Panc1 (cell line): ENCODE data around the gene ALS2CL. TPM values are rescaled to one million over a fixed set of nuclear protein-coding genes. Genes with fewer than 3 reads are reported as not detected.

Experiments used
- ATAC-seq: fragments of 200-7000 bp; cut with Tn5 transposase; 2 replicates; pipeline ENCODE4 v1.9.1; 2020; ENCODE audit warnings: mild to moderate bottlenecking, moderate library complexity
- BruUV-seq: library from RNA; stranded (reverse); fragments of 400-500 nt; replicated peaks from 2 replicates; lab custom pipeline; 2021; lab: Mats Ljungman, UMichigan
- CTCF ChIA-PET: fragments of 300-600 bp; sonication (Branson Sonifier 250); formaldehyde crosslinking; loops from one replicate; lab custom pipeline; 2022; ENCODE audit warnings: antibody characterized with exemption; lab: Charles Lee
- POLR2A ChIA-PET: fragments of 300-600 bp; sonication (Branson Sonifier 250); formaldehyde crosslinking; loops from one replicate; lab custom pipeline; 2022; ENCODE audit warnings: antibody characterized with exemption; lab: Charles Lee
- DNase-seq: peaks from one replicate; pipeline ENCODE4 v3.0.0-alpha.2; 2010; ENCODE audit warnings: low read depth, low spot score
- H3K27ac ChIP-seq: 2 replicates; pipeline ENCODE4 v1.5.1; 2011; ENCODE audit warnings: mild to moderate bottlenecking, low read length, inconsistent platforms
- H3K27me3 ChIP-seq: fragments of 200-500 bp; sonication (Bioruptor generic); 2 replicates; pipeline ENCODE4 v1.6.0; 2014; ENCODE audit warnings: low read length, inconsistent platforms; ENCODE audit not compliant: control insufficient read depth, insufficient read depth
- H3K36me3 ChIP-seq: fragments of 200-500 bp; sonication (Bioruptor generic); 2 replicates; pipeline ENCODE4 v1.5.1; 2014; ENCODE audit warnings: inconsistent platforms, mild to moderate bottlenecking, low read length, moderate library complexity; ENCODE audit not compliant: control insufficient read depth, insufficient read depth
- H3K4me1 ChIP-seq: 2 replicates; pipeline ENCODE4 v1.5.1; 2011; ENCODE audit warnings: inconsistent platforms, mild to moderate bottlenecking, low read length, moderate library complexity; ENCODE audit not compliant: control insufficient read depth, insufficient read depth
- H3K4me3 ChIP-seq, 2 experiments: 2 replicates each; pipeline ENCODE4 v1.5.1; 2011 to 2012; ENCODE audit warnings: low read depth in 2 of 2, low read length in 2 of 2, mild to moderate bottlenecking in 2 of 2, inconsistent platforms in 1 of 2, moderate library complexity in 1 of 2
- H3K9me3 ChIP-seq: fragments of 200-500 bp; sonication (Bioruptor generic); 2 replicates; pipeline ENCODE4 v1.5.1; 2014; ENCODE audit warnings: low read depth, mild to moderate bottlenecking, inconsistent platforms, low read length, moderate library complexity; ENCODE audit not compliant: control insufficient read depth, insufficient read depth
- CTCF ChIP-seq: fragments of 450-650 bp; IDR thresholded peaks from 2 replicates; pipeline ENCODE4 v1.5.1; 2017; ENCODE audit warnings: mild to moderate bottlenecking
- POLR2AphosphoS5 ChIP-seq: IDR thresholded peaks from 2 replicates; pipeline ENCODE4 v1.6.1; 2012; ENCODE audit warnings: mild to moderate bottlenecking, low read depth, low read length, moderate library complexity
- REST ChIP-seq, 2 experiments: IDR thresholded peaks; 2 replicates each; pipeline ENCODE4 v1.6.1; 2011 to 2012; ENCODE audit warnings: low read depth in 2 of 2, control low read depth in 1 of 2, low read length in 1 of 2, mild to moderate bottlenecking in 1 of 2, moderate library complexity in 1 of 2; ENCODE audit not compliant: insufficient read depth in 1 of 2
- SIN3A ChIP-seq: IDR thresholded peaks from 2 replicates; pipeline ENCODE4 v1.6.1; 2012; ENCODE audit warnings: low read depth, mild to moderate bottlenecking, low read length, moderate library complexity, borderline replicate concordance; ENCODE audit not compliant: insufficient read depth
- TCF7L2 ChIP-seq: IDR thresholded peaks from 2 replicates; pipeline ENCODE4 v1.6.1; 2011; ENCODE audit warnings: mild to moderate bottlenecking, low read depth, low read length, inconsistent platforms
- in situ Hi-C: cut with HindIII; loops from 2 replicates; pipeline ENCODE4 v1.10.0; 2016; ENCODE audit warnings: low sequenced_read_pairs, low pct_unique_long_range_greater_than_20kb
- intact Hi-C: fragments of 100-400 bp; cut with micrococcal nuclease; formaldehyde crosslinking; loops from one replicate; pipeline ENCODE4 v1.10.0; 2022; ENCODE audit not compliant: unreplicated experiment
- total RNA-seq: library from RNA; stranded (reverse); gene quantifications from one replicate; pipeline ENCODE4 v1.2.1, GENCODE V29; 2021; ENCODE audit not compliant: unreplicated experiment

Gene ALS2CL
- total RNA-seq, 1 experiment from 2014 or later, result 2.7 TPM

GRCh38 chr3:46663591-46664135 lies 29.8 kb downstream of the ALS2CL start:
- peak; percentile 54; the same call in 1 of the 2 replicates for ATAC-seq
- ChIA-PET CTCF (interaction anchor here (0.5 to 0.6 kb wide), 2 partner anchors 34 to 313 kb away, joined by 5 to 9 read pairs; no protein-coding TSS in a partner anchor), POLR2A (no interaction called here)
- no peaks in the 10 kb centered on the region for H3K4me1 ChIP-seq
- TF ChIP-seq TCF7L2 (no peak), REST (IDR thresholded peaks at IDR 0.05; ENCODE audit: insufficient read depth in 1 of 2, low read depth in 2 of 2, low read length in 1 of 2) (no peak), POLR2AphosphoS5 (no peak), SIN3A (no peak), CTCF (no peak; the same call in 1 of the 2 replicates)
- in situ Hi-C loops, result no loop called here
- DNase-seq, result no peak
- intact Hi-C loops, result no loop called here
- H3K36me3 ChIP-seq, result no peaks in the 10 kb centered on the region
- H3K9me3 ChIP-seq, result no peaks in the 10 kb centered on the region
- H3K27me3 ChIP-seq, result no peaks in the 10 kb centered on the region
- no peak overlapping the region for H3K27ac ChIP-seq
- no TSS peak for BruUV-seq
- H3K4me3 ChIP-seq, result no peak overlapping the region

GRCh38 chr3:46662771-46663551 lies 30.5 kb downstream of the ALS2CL start:
- CTCF ChIA-PET, result no interaction called here
- TF ChIP-seq CTCF (no peak), SIN3A (no peak), TCF7L2 (no peak), REST (IDR thresholded peaks at IDR 0.05; ENCODE audit: insufficient read depth in 1 of 2, low read depth in 2 of 2, low read length in 1 of 2) (no peak), POLR2AphosphoS5 (no peak)
- Histone ChIP-seq H3K4me3 (no peak overlapping the region), H3K27me3 (no peaks in the 10 kb centered on the region), H3K9me3 (no peaks in the 10 kb centered on the region), H3K27ac (no peak overlapping the region), H3K36me3 (no peaks in the 10 kb centered on the region), H3K4me1 (no peaks in the 10 kb centered on the region)
- intact Hi-C loops, result no loop called here
- ATAC-seq (no peak), DNase-seq (no peak)
- no TSS peak for BruUV-seq
- POLR2A ChIA-PET, result no interaction called here
- in situ Hi-C loops, result no loop called here
